NCI-H146 (cell line): Measurements from ENCODE around the gene RNF123.

Experiments
- DNase-seq: peaks from one replicate; lab custom pipeline; 2025; lab: John Stamatoyannopoulos, UW

Gene RNF123

DNA sequence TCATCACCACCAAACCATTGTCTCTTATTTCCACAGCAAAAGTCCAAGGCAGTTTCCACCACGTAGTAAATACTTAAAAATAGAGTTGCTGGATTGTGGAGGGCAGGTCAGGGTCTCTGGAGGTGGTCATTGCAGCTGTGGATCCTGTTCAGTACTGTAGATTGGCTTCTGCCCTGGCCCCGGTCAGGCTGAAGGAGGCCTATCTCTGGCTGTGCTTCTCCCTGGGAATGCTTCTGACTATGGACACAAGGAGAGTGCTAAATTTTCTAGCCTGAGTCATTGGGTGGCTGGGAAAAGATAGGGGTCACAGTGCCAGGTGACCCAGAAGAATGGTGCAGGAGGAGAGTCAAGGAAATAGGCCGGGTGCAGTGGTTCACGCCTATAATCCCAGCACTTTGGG, 60.7 kb downstream of the RNF123 start:
- no peak for DNase-seq

- no peak for DNase-seq
These were observed 62.1 kb downstream of the RNF123 start for GRCh38 chr3:49751501-49751900.

GRCh38 chr3:49754536-49754935, 65.2 kb downstream of the RNF123 start:
- DNase-seq, result no peak

GRCh38 chr3:49756036-49756435, 66.7 kb downstream of the RNF123 start:
- no peak for DNase-seq

- DNase-seq, result no peak
These were observed 67.8 kb downstream of the RNF123 start for GRCh38 chr3:49757197-49757596.

DNA sequence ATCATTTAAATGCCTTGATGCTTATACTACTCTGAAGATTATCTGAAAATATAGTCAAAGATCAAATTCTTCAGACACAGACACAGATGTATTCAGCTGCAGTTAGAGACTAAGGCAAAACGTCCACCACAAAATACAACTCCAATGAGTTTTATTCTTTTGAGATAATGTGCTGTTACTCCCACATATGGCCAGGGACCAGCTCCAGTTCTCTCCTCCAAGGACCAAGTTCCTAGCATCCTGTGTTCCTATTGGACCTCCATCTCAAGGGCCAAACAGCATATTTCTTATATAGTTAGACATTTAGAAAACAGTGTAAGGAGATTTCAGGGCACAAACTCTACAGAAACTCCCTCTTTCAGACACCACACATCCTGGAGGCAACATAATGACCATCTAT, 69.9 kb downstream of the RNF123 start:
- no peak for DNase-seq

DNA sequence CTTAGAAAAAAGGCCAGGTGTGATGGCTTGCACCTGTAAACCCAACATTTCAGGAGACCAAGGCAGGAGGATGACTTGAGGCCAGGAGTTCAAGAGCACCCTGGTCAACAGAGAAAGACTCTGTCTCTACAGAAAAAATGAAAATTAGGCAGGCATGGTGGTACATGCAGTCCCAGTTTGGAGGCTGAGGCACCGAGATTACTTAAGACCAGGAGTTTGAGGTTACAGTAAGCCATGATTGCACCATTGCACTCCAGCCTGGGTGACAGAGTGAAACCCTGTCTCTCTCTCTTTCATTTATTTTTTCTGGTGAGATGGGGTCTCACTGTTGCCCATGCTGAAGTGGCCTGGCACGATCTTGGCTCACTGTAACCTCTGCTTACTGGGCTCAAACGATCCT, 72.3 kb downstream of the RNF123 start:
- no peak for DNase-seq

GRCh38 chr3:49763981-49764380, 74.6 kb downstream of the RNF123 start:
- no peak for DNase-seq

GRCh38 chr3:49769286-49769915, 80.0 kb downstream of the RNF123 start:
- DNase-seq, result no peak

GRCh38 chr3:49769926-49770325, 80.6 kb downstream of the RNF123 start:
- no peak for DNase-seq
